Measurements from ENCODE around the gene KRTAP10-2. TPM values are rescaled to one million over a fixed set of nuclear protein-coding genes. Genes with fewer than 3 reads are reported as not detected.
"Not testable (repeated sequence)": the region's sequence is repeated elsewhere in the genome, so short reads cannot be mapped to it uniquely, and the experiment has no call there.

Gene KRTAP10-2
- total RNA-seq, 1 experiment from 2014 or later = not detected

GRCh38 chr21:44589586-44590305, 38.4 kb upstream of the KRTAP10-2 start:
- H3K27me3 ChIP-seq = peaks cover 17% of the 10 kb centered on the region
- no peaks in the 10 kb centered on the region for H3K36me3 ChIP-seq
- no peaks in the 10 kb centered on the region; the same call in 1 of the 2 replicates for H3K9me3 ChIP-seq
- H3K4me3 ChIP-seq = no peak overlapping the region
- DNase-seq = no peak

- DNase-seq = no peak
- Histone ChIP-seq H3K27me3 (peaks cover 23% of the 10 kb centered on the region), H3K4me3 (no peak overlapping the region), H3K36me3 (no peaks in the 10 kb centered on the region), H3K9me3 (no peaks in the 10 kb centered on the region; the same call in 1 of the 2 replicates)
These were observed 37.8 kb upstream of the KRTAP10-2 start for GRCh38 chr21:44589094-44589493.

- Histone ChIP-seq H3K27me3 (peaks cover 28% of the 10 kb centered on the region), H3K9me3 (peaks cover 13% of the 10 kb centered on the region), H3K4me3 (no peak overlapping the region), H3K36me3 (no peaks in the 10 kb centered on the region)
- DNase-seq = no peak
These were observed 34.6 kb upstream of the KRTAP10-2 start for GRCh38 chr21:44585892-44586291.

- peaks cover 28% of the 10 kb centered on the region for H3K27me3 ChIP-seq
- DNase-seq = no peak
- H3K4me3 ChIP-seq = no peak overlapping the region
- H3K36me3 ChIP-seq = no peaks in the 10 kb centered on the region
- H3K9me3 ChIP-seq = peaks cover 15% of the 10 kb centered on the region
These were observed 32.5 kb upstream of the KRTAP10-2 start for GRCh38 chr21:44583800-44584147.

GRCh38 chr21:44583089-44583799, 31.9 kb upstream of the KRTAP10-2 start:
- Histone ChIP-seq H3K27me3 (peaks cover 28% of the 10 kb centered on the region), H3K9me3 (peaks cover 17% of the 10 kb centered on the region), H3K36me3 (no peaks in the 10 kb centered on the region), H3K4me3 (no peak overlapping the region)
- DNase-seq = peak; percentile 74

- peaks cover 24% of the 10 kb centered on the region for H3K9me3 ChIP-seq
- peaks cover 28% of the 10 kb centered on the region for H3K27me3 ChIP-seq
- H3K4me3 ChIP-seq = no peak overlapping the region
- no peak for DNase-seq
- no peaks in the 10 kb centered on the region for H3K36me3 ChIP-seq
These were observed 30.8 kb upstream of the KRTAP10-2 start for GRCh38 chr21:44582055-44582454.

GRCh38 chr21:44581158-44581557, 29.9 kb upstream of the KRTAP10-2 start:
- no peak for DNase-seq
- Histone ChIP-seq H3K4me3 (no peak overlapping the region), H3K36me3 (no peaks in the 10 kb centered on the region), H3K9me3 (peaks cover 28% of the 10 kb centered on the region), H3K27me3 (peaks cover 25% of the 10 kb centered on the region)

- Histone ChIP-seq H3K27me3 (peaks cover 17% of the 10 kb centered on the region), H3K9me3 (peaks cover 30% of the 10 kb centered on the region)
- not testable (repeated sequence) for DNase-seq, H3K36me3 ChIP-seq, H3K4me3 ChIP-seq
These were observed 29.0 kb upstream of the KRTAP10-2 start, which contains the start of gene KRTAP10-5 for GRCh38 chr21:44580231-44580821. Gene KRTAP10-5, minus strand, starts transcription at chr21:44580604. Its CDS starts 26 bp downstream, at chr21:44580578.

GRCh38 chr21:44579833-44580144, 28.5 kb upstream of the KRTAP10-2 start:
- no peak for DNase-seq
- H3K4me3 ChIP-seq = no peak overlapping the region
- H3K9me3 ChIP-seq = peaks cover 30% of the 10 kb centered on the region
- H3K36me3 ChIP-seq = no peaks in the 10 kb centered on the region
- peaks cover 11% of the 10 kb centered on the region for H3K27me3 ChIP-seq

- Histone ChIP-seq H3K36me3 (no peaks in the 10 kb centered on the region), H3K4me3 (no peak overlapping the region), H3K27me3 (peaks cover 7% of the 10 kb centered on the region), H3K9me3 (peaks cover 30% of the 10 kb centered on the region)
- no peak for DNase-seq
These were observed 27.9 kb upstream of the KRTAP10-2 start for GRCh38 chr21:44579056-44579832.

- H3K4me3 ChIP-seq = no peak overlapping the region
- no peak for DNase-seq
- no peaks in the 10 kb centered on the region for H3K36me3 ChIP-seq
- peaks cover 30% of the 10 kb centered on the region for H3K9me3 ChIP-seq
- H3K27me3 ChIP-seq = no peaks in the 10 kb centered on the region
These were observed 27.2 kb upstream of the KRTAP10-2 start for GRCh38 chr21:44578371-44579055.

GRCh38 chr21:44576025-44576420, 24.7 kb upstream of the KRTAP10-2 start:
- DNase-seq = no peak
- no peak overlapping the region for H3K4me3 ChIP-seq

GRCh38 chr21:44575307-44576024, 24.2 kb upstream of the KRTAP10-2 start:
- Histone ChIP-seq H3K9me3 (peaks cover 28% of the 10 kb centered on the region), H3K4me3 (no peak overlapping the region), H3K27me3 (no peaks in the 10 kb centered on the region), H3K36me3 (no peaks in the 10 kb centered on the region)
- no peak for DNase-seq

More at GRCh38 chr21:44576025-44576420, 24.7 kb upstream of the KRTAP10-2 start:
- Histone ChIP-seq H3K27me3 (no peaks in the 10 kb centered on the region), H3K9me3 (peaks cover 25% of the 10 kb centered on the region), H3K36me3 (no peaks in the 10 kb centered on the region)

GRCh38 chr21:44574457-44575306, 23.4 kb upstream of the KRTAP10-2 start:
- H3K36me3 ChIP-seq = no peaks in the 10 kb centered on the region
- H3K9me3 ChIP-seq = peaks cover 28% of the 10 kb centered on the region
- DNase-seq = peak; percentile 54
- no peak overlapping the region for H3K4me3 ChIP-seq
- H3K27me3 ChIP-seq = no peaks in the 10 kb centered on the region

Measured in MG63 (cell line).